ENCODE data around the gene NANOS2.
"Not testable (repeated sequence)": the region's sequence is repeated elsewhere in the genome, so short reads cannot be mapped to it uniquely, and the experiment has no call there.

NANOS2 gene

DNA sequence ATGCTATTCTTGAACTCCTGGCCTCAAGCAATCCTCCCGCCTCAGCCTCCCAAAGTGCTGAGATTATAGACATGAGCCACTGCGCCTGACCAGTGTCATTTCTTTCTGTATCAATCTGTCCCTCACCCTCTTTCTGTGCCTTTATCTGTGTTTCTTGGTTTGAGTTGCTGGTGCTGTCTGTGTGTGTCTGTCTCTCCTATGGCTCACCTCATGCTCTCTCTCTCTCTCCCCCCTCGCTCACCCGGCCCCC, 38.5 kb downstream of the NANOS2 start:
- Histone ChIP-seq H3K9me3 (no peaks in the 10 kb centered on the region), H3K4me1 (ENCODE audit: control insufficient read depth in 1 of 2, insufficient read depth in 1 of 2, low read depth in 1 of 2, low read length in 1 of 2) (no peaks in the 10 kb centered on the region), H3K36me3 (no peaks in the 10 kb centered on the region), H3K27ac (no peak overlapping the region), H3K4me3 (ENCODE audit: low read depth in 1 of 2, low read length in 1 of 2) (no peak overlapping the region), H3K27me3 (peaks cover 89% of the 10 kb centered on the region)
- TF ChIP-seq, protein P1, sequence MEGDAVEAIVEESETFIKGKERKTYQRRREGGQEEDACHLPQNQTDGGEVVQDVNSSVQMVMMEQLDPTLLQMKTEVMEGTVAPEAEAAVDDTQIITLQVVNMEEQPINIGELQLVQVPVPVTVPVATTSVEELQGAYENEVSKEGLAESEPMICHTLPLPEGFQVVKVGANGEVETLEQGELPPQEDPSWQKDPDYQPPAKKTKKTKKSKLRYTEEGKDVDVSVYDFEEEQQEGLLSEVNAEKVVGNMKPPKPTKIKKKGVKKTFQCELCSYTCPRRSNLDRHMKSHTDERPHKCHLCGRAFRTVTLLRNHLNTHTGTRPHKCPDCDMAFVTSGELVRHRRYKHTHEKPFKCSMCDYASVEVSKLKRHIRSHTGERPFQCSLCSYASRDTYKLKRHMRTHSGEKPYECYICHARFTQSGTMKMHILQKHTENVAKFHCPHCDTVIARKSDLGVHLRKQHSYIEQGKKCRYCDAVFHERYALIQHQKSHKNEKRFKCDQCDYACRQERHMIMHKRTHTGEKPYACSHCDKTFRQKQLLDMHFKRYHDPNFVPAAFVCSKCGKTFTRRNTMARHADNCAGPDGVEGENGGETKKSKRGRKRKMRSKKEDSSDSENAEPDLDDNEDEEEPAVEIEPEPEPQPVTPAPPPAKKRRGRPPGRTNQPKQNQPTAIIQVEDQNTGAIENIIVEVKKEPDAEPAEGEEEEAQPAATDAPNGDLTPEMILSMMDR (IDR thresholded peaks at IDR 0.05): no peak

DNA sequence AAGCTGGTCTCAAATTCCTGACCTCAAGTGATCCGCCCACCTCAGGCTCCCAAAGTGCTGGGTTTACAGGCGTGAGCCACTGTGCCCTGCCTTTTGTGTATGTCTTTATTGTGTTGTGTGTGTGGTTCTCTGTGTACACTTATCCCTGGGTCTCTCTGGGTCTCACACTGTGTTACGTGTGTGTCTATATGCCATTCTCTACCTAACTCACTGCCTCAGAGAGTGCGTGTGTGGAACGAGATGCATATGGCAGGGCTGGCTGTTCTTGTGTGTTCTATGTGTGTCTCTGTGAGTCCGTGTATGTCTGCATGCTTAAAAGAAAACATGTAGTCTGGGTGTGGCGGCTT, 40.0 kb downstream of the NANOS2 start:
- no peaks in the 10 kb centered on the region for H3K4me1 ChIP-seq (ENCODE audit: control insufficient read depth in 1 of 2, insufficient read depth in 1 of 2, low read depth in 1 of 2, low read length in 1 of 2)
- no peaks in the 10 kb centered on the region for H3K9me3 ChIP-seq
- no peaks in the 10 kb centered on the region for H3K36me3 ChIP-seq
- H3K27ac ChIP-seq: no peak overlapping the region
- TF ChIP-seq, protein P1 (IDR thresholded peaks at IDR 0.05): no peak
- peaks cover 76% of the 10 kb centered on the region for H3K27me3 ChIP-seq
- H3K4me3 ChIP-seq (ENCODE audit: low read depth in 1 of 2, low read length in 1 of 2): no peak overlapping the region

DNA sequence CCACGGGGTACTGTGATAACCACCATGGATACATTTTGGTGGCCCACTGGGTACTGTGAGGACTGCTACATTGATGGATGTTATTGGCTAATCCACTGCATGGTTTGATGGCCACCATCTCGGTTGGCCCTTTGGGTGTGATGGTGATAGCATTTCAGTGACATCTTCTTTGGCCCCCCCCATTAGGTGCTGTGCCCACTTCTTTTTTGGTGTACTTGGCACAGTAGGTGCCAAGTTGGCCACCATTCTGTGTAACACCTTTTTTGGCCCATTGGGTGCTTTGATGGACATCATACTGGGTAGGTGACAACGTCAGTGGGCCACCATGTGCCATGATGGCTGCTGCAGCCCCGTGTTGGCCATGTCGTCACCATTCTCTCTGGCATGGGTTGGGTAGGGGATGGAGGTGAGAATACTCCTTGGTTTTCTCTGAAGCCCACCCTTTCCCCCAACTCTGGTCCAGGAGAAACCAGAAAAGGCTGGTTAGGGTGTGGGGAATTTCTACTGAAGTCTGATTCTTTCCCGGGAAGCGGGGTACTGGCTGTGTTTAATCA, 41.3 kb downstream of the NANOS2 start:
- TF ChIP-seq, protein P1 (IDR thresholded peaks at IDR 0.05): no peak
- H3K4me1 ChIP-seq (ENCODE audit: control insufficient read depth in 1 of 2, insufficient read depth in 1 of 2, low read depth in 1 of 2, low read length in 1 of 2): no peaks in the 10 kb centered on the region
- peaks cover 74% of the 10 kb centered on the region for H3K27me3 ChIP-seq
- no peaks in the 10 kb centered on the region for H3K36me3 ChIP-seq
- H3K4me3 ChIP-seq (ENCODE audit: low read depth in 1 of 2, low read length in 1 of 2): no peak overlapping the region
- H3K27ac ChIP-seq: no peak overlapping the region
- no peaks in the 10 kb centered on the region for H3K9me3 ChIP-seq

DNA sequence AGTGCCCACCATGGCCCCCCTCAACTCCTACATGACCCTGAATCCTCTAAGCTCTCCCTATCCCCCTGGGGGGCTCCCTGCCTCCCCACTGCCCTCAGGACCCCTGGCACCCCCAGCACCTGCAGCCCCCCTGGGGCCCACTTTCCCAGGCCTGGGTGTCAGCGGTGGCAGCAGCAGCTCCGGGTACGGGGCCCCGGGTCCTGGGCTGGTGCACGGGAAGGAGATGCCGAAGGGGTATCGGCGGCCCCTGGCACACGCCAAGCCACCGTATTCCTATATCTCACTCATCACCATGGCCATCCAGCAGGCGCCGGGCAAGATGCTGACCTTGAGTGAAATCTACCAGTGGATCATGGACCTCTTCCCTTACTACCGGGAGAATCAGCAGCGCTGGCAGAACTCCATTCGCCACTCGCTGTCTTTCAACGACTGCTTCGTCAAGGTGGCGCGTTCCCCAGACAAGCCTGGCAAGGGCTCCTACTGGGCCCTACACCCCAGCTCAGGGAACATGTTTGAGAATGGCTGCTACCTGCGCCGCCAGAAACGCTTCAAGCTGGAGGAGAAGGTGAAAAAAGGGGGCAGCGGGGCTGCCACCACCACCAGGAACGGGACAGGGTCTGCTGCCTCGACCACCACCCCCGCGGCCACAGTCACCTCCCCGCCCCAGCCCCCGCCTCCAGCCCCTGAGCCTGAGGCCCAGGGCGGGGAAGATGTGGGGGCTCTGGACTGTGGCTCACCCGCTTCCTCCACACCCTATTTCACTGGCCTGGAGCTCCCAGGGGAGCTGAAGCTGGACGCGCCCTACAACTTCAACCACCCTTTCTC, 42.3 kb downstream of the NANOS2 start:
- Histone ChIP-seq H3K9me3 (no peaks in the 10 kb centered on the region), H3K27me3 (peaks cover 72% of the 10 kb centered on the region), H3K36me3 (no peaks in the 10 kb centered on the region), H3K27ac (no peak overlapping the region), H3K4me3 (ENCODE audit: low read depth in 1 of 2, low read length in 1 of 2) (no peak overlapping the region), H3K4me1 (ENCODE audit: control insufficient read depth in 1 of 2, insufficient read depth in 1 of 2, low read depth in 1 of 2, low read length in 1 of 2) (no peaks in the 10 kb centered on the region)
- TF ChIP-seq, protein P1 (IDR thresholded peaks at IDR 0.05): no peak

DNA sequence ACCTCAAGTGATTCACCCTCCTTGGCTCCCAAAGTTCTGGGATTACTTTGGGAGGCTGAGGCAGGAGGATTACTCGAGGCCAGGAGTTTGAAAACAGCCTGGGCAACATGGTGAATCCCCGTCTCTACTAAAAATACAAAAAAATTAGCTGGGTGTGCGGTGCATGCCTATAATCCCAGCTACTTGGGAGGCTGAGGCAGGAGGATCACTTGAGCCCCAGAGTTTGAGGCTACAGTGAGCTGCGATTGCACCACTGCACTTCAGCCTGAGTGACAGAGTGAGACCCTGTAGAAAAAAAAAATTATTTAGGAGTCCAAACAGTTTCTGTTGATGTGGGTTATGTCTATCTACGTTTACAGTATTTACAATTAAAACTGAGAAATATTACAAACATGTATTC, 43.8 kb downstream of the NANOS2 start:
- TF ChIP-seq, protein P1 (IDR thresholded peaks at IDR 0.05): no peak
- Histone ChIP-seq H3K4me3 (ENCODE audit: low read depth in 1 of 2, low read length in 1 of 2) (no peak overlapping the region), H3K27me3 (peaks cover 72% of the 10 kb centered on the region), H3K9me3 (no peaks in the 10 kb centered on the region), H3K4me1 (ENCODE audit: control insufficient read depth in 1 of 2, insufficient read depth in 1 of 2, low read depth in 1 of 2, low read length in 1 of 2) (no peaks in the 10 kb centered on the region), H3K36me3 (no peaks in the 10 kb centered on the region), H3K27ac (no peak overlapping the region)

DNA sequence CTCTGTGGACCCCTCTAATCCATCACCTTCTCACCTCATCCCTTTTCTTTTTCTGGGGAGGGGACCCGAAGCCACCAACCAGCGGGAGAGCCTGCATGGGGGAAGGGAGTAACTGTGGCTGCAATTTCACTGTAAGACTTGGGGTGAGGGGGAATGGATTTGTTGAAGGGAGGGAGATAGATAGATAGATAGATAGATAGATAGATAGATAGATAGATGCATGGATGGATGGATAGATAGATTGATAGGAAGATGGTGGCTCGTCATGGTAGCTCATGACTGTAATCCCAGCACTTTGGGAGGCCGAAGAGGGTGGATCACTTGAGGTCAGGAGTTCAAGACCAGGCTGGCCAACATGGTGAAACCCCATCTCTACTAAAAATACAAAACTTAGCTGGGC, 47.3 kb downstream of the NANOS2 start:
- not testable (repeated sequence) for H3K27ac ChIP-seq; H3K36me3 ChIP-seq; H3K4me3 ChIP-seq (ENCODE audit: low read depth in 1 of 2, low read length in 1 of 2); H3K9me3 ChIP-seq
- H3K4me1 ChIP-seq (ENCODE audit: control insufficient read depth in 1 of 2, insufficient read depth in 1 of 2, low read depth in 1 of 2, low read length in 1 of 2): peaks cover 13 to 18% of the 10 kb centered on the region in 2 experiments
- peaks cover 63% of the 10 kb centered on the region for H3K27me3 ChIP-seq
